ENCODE measurements around the gene RHOH.
"Not testable (repeated sequence)": the region's sequence is repeated elsewhere in the genome, so short reads cannot be mapped to it uniquely, and the experiment has no call there.

RHOH gene, protein sequence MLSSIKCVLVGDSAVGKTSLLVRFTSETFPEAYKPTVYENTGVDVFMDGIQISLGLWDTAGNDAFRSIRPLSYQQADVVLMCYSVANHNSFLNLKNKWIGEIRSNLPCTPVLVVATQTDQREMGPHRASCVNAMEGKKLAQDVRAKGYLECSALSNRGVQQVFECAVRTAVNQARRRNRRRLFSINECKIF

DNA sequence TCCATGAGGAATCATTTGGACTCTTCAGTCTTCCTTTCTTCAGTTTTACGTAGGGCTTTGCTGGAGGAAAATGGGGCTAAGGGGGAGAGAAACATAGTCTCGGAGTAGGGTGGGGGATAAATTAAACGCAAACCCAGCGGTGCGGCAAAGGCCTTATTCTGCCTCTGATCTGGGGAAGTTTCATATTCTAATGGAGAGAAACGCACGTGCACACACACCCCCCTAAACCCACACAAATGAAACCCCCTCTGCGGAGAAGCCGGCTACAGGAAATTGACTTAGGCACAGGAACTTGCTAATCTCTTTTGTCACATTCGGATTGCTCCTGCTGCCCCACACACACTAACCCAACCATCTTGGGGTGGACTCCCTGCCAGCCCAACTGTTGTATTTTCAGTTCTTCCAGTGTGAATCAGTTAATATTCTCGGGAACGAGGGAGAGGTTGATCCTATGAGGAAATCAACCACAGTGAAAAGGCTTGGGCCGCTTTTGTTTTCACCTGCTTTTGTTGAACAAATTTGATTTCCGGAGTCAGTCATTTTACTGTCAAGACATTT is at the start of gene RHOH:
TSS of gene RHOH (plus strand) at position 308 of the 558 bp plus-strand sequence. CDS start 46,356 bp downstream, outside the sequence.
- DNase-seq: no peak

DNA sequence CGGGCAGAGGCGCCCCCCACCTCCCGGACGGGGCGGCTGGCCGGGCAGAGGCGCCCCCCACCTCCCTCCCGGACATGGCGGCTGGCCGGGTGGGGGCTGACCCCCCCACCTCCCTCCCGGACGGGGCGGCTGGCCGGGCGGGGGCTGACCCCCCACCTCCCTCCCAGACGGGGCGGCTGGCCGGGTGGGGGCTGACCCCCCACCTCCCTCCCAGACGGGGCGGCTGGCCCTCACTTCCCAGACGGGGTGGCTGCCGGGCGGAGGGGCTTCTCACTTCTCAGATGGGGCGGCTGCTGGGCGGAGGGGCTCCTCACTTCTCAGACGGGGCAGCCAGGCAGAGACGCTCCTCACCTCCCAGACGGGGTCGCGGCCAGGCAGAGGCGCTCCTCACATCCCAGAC is 49.3 kb upstream of the RHOH start:
- DNase-seq: not testable (repeated sequence)

DNA sequence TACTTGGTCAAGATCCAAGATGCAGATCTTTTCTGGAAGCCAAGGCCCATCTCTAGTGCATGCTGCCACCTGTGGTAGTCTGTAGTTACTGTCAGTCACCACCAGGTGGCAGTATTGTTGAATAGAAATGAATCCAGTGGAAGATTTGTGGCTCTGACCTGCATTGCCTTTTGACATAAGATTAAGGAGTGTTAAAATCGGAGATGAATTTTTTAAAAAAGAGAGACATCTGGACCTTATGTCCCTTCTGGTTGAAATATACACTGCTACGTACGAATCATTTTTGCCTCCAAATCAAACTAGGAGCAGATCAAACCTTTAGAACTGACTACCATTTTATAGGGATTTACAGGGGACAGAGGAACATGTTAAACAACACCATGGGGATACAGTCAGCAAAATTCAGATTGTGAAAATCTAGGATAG is 46.9 kb upstream of the RHOH start:
- peak; percentile 15 to 46 for DNase-seq

DNA sequence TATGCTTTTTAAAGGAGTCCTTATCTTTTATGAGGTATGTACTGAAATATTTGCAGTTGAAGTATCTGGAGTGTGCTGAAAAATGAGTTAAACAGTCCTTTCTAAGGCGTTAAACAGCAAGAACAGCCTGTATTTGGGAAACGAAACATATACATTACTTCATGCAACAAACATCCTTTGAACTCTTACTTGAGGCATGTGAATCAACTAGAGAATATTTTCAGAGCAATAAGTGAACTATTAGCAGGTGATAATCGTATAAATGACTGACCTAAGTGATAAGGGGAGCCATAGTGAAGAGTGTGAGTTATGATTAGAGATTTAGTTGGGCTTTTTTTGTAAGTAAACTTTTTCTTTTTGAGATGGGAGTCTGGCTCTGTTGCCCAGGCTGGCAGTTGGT is 45.9 kb upstream of the RHOH start:
- no peak for DNase-seq

DNA sequence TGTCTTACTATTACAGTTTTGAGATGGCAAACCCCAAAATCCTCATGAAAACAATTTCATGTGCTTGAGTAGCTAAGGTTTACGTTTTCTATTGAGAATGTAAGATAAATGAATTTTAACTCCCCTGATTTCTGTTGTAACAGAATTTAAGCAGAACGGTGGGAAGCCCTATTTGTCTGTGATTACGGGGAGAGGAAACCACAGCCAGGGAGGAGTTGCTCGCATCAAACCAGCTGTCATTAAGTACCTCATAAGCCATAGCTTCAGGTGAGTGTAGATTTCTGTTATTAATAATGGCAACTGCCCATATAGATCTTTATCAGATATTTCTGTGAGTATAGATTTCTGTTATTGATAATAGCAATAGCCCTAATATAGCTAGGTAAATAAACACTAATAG is 44.2 kb upstream of the RHOH start:
- no peak for DNase-seq

DNA sequence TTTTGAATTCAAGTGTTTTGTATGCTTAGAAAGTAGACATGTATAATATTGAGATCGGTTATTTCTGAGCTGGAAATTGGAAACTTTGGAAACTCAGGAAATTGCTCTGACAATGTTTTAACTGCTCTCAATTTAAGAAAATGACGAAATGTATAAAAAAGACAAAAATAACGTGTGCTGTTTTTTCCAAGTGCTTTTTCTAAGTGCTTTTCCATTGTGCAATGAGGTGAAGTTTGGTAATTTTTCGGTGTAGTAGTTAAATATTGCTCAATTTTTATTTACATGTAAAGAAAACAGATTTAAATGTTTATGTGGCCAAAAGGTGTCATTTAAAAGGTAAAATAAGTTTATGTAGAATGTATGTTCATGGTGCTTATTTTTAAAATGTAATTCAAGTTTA is 39.4 kb upstream of the RHOH start:
- DNase-seq: no peak

DNA sequence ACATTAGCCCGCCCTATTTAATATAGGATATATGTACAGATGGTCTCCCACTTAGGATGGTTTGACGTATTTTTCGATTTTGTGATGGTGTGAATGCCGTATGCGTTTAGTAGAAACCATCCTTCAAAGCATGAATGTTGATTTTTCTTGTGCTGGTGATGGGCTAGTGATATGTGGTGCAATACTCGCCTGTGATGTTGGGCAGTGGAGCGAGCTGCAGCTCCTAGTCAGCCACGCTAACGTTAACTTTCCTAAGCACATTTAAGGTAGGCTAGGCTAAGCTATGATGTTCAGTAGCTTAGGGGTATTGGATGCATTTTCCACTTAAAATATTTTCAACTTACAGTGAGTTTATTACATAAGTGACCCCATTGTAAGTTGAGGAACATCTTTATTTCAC is 36.6 kb upstream of the RHOH start:
- DNase-seq: no peak

DNA sequence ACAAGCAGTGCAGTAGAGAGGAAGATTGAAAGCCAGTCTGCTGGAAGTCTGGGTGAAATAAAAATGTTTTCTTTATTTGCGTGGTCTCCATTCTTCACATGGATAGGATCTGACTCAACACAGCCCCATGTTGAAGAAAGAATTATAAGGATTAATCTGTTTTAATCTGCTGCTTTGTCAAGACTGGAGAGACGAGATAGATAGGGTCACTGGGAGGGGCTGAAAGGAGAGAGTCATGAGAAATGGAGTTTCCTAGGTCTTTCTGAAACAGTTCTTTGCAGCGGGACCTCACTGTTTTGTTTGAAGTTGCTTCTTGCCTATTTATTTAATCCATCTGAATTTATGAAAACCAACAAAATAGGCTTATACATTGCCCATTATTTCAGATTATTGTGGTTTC is 32.4 kb upstream of the RHOH start:
- no peak for DNase-seq

DNA sequence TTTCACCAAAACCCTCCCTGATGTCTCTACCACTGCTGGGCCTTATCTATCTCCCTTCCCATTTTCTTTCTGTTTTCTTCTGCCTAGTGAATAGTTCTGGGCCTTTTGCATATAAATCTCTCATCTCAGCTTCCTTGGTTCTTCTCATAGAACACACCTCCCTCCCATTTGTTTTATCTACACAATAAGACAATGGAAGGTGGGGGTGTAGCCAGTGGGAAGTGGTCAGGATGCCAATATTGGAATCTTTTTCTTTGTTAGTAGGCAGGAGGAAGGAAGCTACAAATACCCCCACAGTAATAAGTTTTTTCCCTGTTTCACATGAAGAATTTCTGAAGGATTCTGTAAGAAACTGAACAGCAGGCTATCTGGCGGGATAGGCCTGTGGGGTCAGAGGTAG is 30.9 kb upstream of the RHOH start:
- DNase-seq: no peak

DNA sequence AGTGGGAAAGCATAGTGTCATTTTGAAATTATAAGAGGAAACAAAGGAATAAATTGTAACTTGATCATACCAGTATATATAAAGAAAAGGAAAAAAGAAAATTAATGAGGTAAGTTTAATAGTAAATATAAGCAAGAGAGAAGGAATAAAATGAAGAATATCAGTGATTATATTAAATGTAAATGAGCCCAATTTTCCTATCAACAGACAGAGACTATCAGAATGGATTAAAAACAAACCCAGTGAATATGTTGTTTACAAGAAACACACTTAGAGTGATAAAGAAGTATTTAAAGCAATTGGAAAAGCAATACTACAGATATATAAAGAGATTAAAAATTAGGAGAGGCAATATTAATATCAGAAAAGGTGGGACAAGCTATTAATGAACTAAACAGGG is 28.8 kb upstream of the RHOH start:
- no peak for DNase-seq

DNA sequence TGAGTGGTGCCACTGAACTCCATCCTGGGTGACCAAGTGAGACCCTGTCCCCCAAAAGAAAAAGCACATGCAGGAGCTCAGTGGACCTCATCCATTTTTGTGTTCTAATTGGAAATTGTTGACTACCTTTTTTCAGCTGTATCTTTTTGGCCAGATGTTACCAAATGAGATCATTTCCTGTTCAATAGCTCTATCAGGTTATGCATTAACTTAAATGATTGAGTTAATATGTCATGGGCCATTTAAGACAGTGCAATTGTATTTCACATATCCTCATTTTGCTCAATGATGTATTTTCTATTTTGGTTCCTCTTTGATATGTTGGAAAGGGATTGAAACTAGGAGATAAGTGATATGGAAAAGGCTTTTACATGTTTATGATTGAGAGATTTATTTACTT is 26.2 kb upstream of the RHOH start:
- DNase-seq: no peak

DNA sequence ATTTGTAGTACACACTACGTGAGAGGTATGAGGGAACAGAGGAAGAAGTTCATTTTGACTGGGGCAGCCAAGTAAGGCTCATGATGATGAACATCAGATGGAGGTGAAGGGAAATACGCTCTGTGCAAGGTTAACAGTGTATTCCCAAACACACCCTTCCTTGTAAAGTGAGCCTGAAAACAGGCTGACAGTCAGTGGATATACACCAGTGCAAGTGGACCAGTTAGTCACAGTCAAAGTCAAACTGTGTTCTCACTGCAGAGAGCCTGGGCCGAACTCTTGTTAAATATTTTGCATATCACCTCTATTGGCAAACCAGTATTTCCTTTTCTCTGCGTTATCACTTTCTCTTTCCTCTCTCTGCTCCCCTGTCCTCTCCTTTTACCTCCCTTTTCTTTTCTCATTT is 23.4 kb upstream of the RHOH start:
- no peak for DNase-seq

DNA sequence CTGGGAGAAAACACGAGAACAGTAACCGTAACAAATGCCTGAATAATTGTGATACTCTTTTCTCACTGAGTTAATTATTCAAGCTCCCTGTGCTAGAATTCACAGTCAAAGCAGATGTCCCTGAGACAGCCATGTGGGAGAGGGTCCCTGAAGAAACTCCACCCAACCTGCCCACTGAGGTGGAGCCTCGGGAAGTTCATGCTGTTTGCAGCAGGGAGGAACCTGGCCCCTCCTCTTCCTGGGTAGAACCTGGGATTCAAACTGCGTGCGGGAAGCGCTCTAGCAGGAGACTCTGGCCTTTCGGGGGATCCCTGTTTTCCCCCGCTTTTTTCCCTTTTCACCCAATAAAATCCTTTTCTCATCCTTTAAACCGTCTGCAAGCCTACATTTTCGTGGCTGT is 20.2 kb upstream of the RHOH start:
- no peak for DNase-seq

DNA sequence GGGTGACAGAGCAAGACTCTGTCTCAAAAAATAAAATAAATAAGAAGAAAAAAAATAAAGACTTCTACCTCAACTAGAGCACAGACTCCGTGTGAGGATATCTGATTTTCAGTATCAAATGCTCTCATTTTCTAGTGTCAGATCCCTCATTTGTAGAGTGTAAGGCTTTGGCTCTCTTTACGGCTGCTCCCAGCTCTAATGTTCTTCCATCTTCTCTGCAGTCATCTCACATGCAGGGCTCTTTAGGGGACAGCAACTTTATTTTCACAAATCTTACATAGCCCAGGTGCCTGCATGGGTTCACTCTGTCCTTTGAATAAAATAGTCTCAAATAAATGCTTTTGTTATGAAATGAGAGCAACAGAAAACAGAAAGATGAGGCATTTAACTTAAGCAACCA is 19.2 kb upstream of the RHOH start:
- DNase-seq: no peak

DNA sequence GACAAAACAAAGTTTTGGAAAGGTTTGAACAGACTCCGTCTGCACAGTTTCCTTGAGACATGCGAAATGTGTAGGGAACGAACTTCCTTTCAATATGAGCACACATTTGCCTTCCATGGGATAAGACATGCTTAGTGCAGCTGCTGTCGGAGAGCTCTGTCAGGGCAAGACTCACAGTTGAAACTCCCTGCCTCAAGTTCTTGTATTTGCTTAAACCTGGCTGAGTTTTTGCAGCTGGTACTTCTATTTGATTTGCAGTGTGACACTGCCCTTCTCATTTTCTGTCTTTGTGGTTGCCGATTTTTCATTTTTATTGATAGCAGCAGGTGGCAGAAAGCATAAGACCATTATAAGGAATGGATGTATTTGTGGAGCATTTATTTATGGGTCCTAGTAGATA is 18.2 kb upstream of the RHOH start:
- DNase-seq: no peak

DNA sequence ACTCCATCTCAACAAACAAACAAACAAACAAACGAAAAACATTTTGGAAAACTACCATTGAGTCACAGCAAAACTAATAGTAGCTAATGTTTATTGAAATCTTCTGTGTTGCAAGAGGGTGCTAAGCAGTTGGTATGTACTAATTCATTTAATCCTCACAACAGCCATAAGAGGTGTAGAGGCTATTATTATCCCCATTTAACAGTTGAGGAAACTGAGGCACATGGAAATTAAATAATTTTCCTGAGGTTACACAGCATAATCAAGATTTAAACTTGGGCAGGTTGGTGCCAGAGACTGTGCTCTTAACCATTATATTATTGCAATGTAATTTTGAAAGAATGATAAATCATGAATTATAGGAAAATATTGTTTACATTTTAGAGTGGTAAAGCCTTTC is 17.5 kb upstream of the RHOH start:
- DNase-seq: no peak

DNA sequence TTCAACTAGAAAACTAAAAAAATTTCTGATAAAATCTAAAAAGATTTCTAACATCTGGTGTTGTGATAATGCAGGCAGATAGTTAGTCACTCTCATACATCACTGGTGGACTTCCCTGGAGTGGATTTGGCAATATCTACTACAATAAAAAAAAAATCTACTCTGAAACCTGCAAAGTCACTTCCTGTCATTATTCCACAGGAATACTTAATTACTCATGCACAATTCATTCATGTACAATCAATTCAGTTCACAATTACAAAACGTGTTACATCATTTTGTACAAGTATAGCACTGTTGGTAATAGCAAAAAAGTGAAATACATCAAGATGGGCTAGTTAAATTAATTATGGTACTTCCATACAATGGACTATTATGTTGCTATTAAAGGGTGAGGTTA is 16.5 kb upstream of the RHOH start:
- DNase-seq: peak; percentile 31 to 63

DNA sequence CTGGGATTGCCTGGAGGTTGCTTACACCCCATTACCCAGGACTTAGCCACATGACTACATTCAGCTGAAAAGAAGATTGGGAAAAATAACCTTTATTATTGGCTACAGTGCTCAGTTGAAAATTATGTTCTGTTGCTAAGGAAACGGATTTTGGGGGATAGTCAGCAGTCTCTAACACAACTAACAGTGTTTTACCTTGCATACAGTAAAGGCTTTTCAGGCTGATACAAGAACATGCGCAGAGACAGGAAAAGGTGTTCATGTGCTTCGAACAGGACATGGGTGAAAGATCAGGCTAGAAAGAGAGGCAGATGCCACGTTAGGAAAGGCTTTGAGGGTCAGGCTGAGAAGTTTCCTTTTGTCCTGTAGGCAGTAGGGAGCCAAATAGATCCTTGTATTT is 14.8 kb upstream of the RHOH start:
- no peak for DNase-seq

DNA sequence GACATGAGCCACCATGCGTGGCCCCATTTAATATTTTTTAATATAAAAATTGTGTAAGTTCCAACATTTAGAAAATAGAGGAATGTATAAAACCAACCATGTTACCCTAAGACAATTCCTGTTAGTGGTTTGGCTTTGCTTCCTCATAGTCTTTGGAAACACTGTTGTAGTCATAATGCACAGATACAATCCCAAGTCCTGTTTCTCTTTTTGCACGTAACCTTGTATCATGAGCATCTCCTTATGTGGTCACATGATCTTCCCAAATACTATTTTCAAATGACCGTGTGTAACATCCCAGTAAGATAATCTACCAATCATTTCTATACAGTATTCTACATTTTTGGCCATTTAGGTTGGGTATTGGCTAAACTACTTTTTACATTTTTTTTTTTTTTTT is 13.9 kb upstream of the RHOH start:
- DNase-seq: no peak

DNA sequence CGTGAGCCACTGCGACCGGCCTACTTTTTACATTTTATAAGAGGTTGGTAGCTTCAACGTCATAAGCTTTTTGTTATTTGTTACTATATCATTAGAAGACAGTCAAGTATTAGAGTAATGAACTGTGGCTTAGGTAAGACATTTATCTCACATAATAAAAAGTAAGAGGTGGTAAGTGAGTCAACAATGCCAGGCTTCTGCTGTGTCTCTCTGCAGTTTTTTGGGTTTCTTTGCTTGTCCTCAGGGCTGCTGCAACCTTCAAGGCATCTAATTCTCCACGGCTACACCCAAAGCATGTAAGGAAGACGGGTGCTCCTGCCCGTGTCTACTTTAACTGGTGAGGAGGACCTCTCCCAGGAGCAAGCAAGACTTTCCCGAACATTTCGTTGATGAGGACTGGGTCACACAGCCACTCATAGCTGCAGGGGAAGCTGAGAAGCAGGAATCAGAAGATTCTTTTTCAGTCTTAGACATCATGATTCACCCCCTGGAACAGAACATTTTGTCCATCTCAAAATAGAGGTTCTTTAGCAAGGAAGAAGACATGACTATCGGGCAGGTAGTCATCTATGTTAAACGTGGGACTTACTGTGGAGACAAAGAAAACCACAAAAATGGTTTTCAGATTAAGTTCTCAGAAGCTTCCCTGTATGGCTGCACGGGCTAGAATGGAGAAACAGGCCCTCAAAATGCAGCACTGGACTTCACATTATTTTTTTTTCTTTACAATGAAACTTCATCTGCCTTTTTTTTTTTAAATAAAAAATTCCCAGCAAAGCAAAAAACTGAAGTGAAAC is 13.0 kb upstream of the RHOH start:
- no peak for DNase-seq

DNA sequence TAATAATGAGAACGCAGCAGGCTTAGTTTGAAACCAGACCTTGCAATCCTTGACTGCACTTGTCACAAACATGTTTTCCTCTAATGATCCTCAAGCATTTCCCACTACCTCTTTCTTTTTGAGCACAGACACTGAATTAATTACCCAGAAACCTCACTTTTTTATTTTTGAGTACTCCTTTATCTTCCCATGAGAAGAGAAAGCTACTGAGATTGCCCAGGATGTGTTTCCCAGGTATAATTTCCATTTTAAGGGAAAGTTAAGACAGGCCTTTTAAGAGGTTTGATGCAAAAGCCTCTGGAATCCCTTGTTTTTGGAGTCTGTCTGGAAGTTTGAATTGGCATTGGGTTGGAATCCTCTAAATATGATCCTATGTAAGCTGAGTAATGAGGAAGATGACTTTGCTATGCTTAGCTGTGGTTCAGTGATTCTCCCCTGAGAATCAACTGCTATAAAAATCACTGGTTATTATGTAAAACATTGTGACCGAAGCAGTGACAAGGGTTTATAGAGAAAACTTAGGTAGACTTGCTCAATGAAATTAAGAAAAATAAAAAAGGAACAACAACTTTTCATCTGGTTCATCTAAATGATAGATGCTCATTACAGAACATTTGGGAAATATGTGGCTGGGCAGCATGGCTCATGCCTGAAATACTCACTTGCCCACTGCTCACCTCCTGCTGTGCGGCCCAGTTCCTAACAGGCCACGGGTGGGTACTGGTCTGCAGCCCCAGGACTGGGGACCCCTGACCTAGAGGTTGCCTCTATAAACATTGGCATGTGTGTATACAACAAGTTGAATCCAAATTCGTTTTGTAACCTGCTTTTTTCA is 10.8 kb upstream of the RHOH start:
- DNase-seq: no peak

DNA sequence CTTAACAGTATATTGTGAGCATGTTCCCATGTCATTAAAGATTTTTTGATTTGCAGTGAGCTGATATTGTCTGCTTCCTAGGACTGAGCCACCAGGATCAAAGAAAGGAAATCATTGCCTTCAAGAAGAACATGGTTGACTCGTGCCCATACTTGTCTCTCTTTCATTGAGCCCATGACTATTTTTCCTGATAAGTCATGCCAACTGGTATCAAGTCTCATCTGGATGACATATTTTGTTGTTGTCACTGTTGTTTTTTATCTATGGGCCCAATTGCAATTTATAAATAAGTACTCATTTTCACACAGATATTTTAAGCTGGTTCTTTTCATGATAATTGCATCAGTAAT is 10.2 kb upstream of the RHOH start:
- DNase-seq: no peak

DNA sequence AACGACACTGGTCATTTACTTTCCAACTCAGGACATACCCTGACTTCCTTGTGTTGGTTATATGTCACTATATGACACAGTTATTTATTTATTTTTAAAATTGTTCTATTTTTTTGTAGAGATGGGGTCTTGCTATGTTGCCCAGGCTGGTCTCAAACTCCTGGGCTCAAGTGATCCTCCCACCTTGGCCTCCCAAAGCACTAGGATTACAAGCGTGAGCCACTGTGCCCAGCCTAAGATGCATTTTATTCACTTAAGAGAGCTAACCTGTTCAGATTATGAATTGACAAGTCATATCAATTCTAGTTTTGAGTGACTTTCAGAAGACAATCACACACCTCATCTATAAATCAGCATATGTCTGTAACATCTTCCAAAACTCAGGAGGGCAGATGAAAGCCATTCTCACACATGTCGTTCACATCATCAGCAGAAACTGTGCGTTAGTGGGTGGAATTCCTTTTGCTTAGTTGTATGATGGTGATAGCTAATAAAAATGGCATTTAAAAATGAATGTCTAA is 9.4 kb upstream of the RHOH start:
- no peak for DNase-seq

DNA sequence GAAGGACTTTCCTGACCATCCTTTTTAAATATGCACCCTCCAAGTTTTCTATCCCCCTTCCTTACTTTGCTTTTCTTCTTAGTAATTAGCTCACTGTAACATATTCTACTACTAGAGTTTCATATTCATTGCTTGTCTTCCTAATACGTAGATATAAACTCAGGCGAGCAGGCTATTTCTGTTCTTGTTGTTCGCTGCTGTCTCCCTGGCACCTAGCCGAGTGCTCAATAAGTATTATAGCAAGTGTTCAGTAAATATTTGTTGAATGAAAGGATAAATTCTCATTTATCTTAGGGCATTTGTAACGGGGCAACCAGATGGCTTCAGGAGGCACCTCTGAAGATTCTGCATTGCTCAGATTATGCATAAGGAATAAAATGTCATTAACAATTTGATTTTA is 6.8 kb upstream of the RHOH start:
- DNase-seq: no peak
